CD14-positive monocyte (primary cell): ENCODE data around the gene UNC45B. TPM values are rescaled to one million over a fixed set of nuclear protein-coding genes. Genes with fewer than 3 reads are reported as not detected.
A peak's percentile ranks its signal among the peaks of the same experiment; 100 is the strongest.

Source experiments
- DNase-seq, 3 donors: peaks; one replicate each; pipeline ENCODE4 v3.0.0-alpha.2; 2011 to 2022
- H2AFZ ChIP-seq: 2 replicates; pipeline ENCODE4 v1.6.0; 2012; ENCODE audit warnings: mild to moderate bottlenecking, low read depth, low read length, inconsistent platforms; ENCODE audit not compliant: insufficient read depth, poor library complexity, severe bottlenecking
- H3K27ac ChIP-seq, 2 donors: 1 replicate in 1 of 2; 2 replicates in 1 of 2; pipeline ENCODE4 v1.5.1; 2012 to 2013; ENCODE audit warnings: low read length in 2 of 2, control low read depth in 1 of 2, inconsistent platforms in 1 of 2, low read depth in 1 of 2, mild to moderate bottlenecking in 1 of 2
- H3K27me3 ChIP-seq, 2 donors: one replicate each; pipeline versions ENCODE4 v1.6.0 to v1.6.1; 2011 to 2013; ENCODE audit warnings: low read length in 2 of 2; ENCODE audit not compliant: control insufficient read depth in 2 of 2, insufficient read depth in 2 of 2
- H3K36me3 ChIP-seq, 2 donors: replicated peaks in 1 of 2; 1 replicate in 1 of 2; 2 replicates in 1 of 2; pipeline versions ENCODE4 v1.5.1 to v1.6.1; 2012 to 2013; ENCODE audit warnings: low read length in 2 of 2, control low read depth in 1 of 2, inconsistent platforms in 1 of 2, mild to moderate bottlenecking in 1 of 2; ENCODE audit not compliant: insufficient read depth in 2 of 2, control insufficient read depth in 1 of 2
- H3K4me1 ChIP-seq, 2 donors: 1 replicate in 1 of 2; 2 replicates in 1 of 2; pipeline versions ENCODE4 v1.5.1 to v1.6.1; 2012 to 2013; ENCODE audit warnings: low read length in 2 of 2, control low read depth in 1 of 2, inconsistent platforms in 1 of 2, mild to moderate bottlenecking in 1 of 2, moderate library complexity in 1 of 2; ENCODE audit not compliant: insufficient read depth in 2 of 2, control insufficient read depth in 1 of 2
- H3K4me2 ChIP-seq: replicated peaks from 2 replicates; pipeline ENCODE3; 2012; ENCODE audit warnings: low read length, moderate library complexity, mild to moderate bottlenecking; ENCODE audit not compliant: poor library complexity, severe bottlenecking; ENCODE audit errors: extremely low read depth
- H3K4me3 ChIP-seq, 3 experiments: fragments of 200-600 bp in 1 of 3; sonication (generic) in 1 of 3; replicated peaks in 1 of 3; 1 replicate in 2 of 3; 2 replicates in 1 of 3; pipeline ENCODE4 v1.5.1; 2011 to 2013; ENCODE audit warnings: low read length in 3 of 3, mild to moderate bottlenecking in 3 of 3, control low read depth in 2 of 3, low read depth in 2 of 3, inconsistent platforms in 1 of 3, moderate library complexity in 1 of 3
- H3K79me2 ChIP-seq: 2 replicates; pipeline ENCODE4 v1.6.0; 2012; ENCODE audit warnings: mild to moderate bottlenecking, control low read depth, inconsistent platforms, low read length, moderate library complexity; ENCODE audit not compliant: insufficient read depth
- H3K9ac ChIP-seq: 2 replicates; pipeline ENCODE4 v1.6.0; 2017; ENCODE audit warnings: low read length, mild to moderate bottlenecking; ENCODE audit not compliant: insufficient read depth, poor library complexity, severe bottlenecking
- H3K9me3 ChIP-seq, 2 donors: replicated peaks in 1 of 2; 1 replicate in 1 of 2; 2 replicates in 1 of 2; pipeline versions ENCODE4 v1.5.1 to v1.6.1; 2012 to 2013; ENCODE audit warnings: low read length in 2 of 2, control low read depth in 1 of 2; ENCODE audit not compliant: control insufficient read depth in 1 of 2, insufficient read depth in 1 of 2
- H4K20me1 ChIP-seq: 2 replicates; pipeline ENCODE4 v1.6.0; 2012; ENCODE audit warnings: mild to moderate bottlenecking, low read length, control low read depth, moderate library complexity; ENCODE audit not compliant: insufficient read depth
- H3K27ac Mint-ChIP-seq, 7 donors: one replicate each; pipeline ENCODE4 v1.8.0; 2020; ENCODE audit warnings: mild to moderate bottlenecking in 7 of 7, mixed read lengths in 7 of 7, moderate library complexity in 6 of 7, inconsistent platforms in 2 of 7
- H3K27me3 Mint-ChIP-seq, 3 donors: one replicate each; pipeline ENCODE4 v1.8.0; 2021 to 2022; ENCODE audit warnings: low read depth in 3 of 3, mild to moderate bottlenecking in 3 of 3, mixed read lengths in 3 of 3, moderate library complexity in 3 of 3, inconsistent platforms in 1 of 3
- H3K36me3 Mint-ChIP-seq, 2 donors: one replicate each; pipeline ENCODE4 v1.8.0; 2020; ENCODE audit warnings: mixed read lengths in 2 of 2, inconsistent platforms in 1 of 2, mild to moderate bottlenecking in 1 of 2
- H3K4me1 Mint-ChIP-seq: one replicate; pipeline ENCODE4 v1.8.0; 2020; ENCODE audit warnings: mild to moderate bottlenecking, mixed read lengths
- H3K4me3 Mint-ChIP-seq, 2 donors: one replicate each; pipeline ENCODE4 v1.8.0; 2020; ENCODE audit warnings: mild to moderate bottlenecking in 2 of 2, mixed read lengths in 2 of 2, moderate library complexity in 1 of 2
- H3K9me3 Mint-ChIP-seq, 7 donors: one replicate each; pipeline ENCODE4 v1.8.0; 2020 to 2022; ENCODE audit warnings: mixed read lengths in 7 of 7, mild to moderate bottlenecking in 6 of 7, moderate library complexity in 6 of 7, inconsistent platforms in 2 of 7
- CTCF ChIP-seq: fragments of 200-600 bp; IDR thresholded peaks from one replicate; pipeline ENCODE4 v1.8.0; 2022; ENCODE audit warnings: antibody characterized with exemption, mild to moderate bottlenecking
- WGBS: methylation state at CpG from one replicate; pipeline ENCODE4 v1.1.5; 2013; ENCODE audit warnings: missing lambda C conversion rate; ENCODE audit not compliant: insufficient coverage; 5-methylcytosine and 5-hydroxymethylcytosine counted together
- intact Hi-C, 2 donors: fragments of 100-400 bp; cut with micrococcal nuclease; formaldehyde crosslinking; loops; one replicate each; pipeline versions ENCODE4 v1.15.0 to v1.15.1; 2023
- polyA plus RNA-seq, 3 donors: library from polyadenylated mRNA; depleted of rRNA in 1 of 3; unstranded in 2 of 3; stranded (reverse) in 1 of 3; fragments of 300-500 nt in 2 of 3; fragments of >200 nt in 1 of 3; fragmentation: Illumina TruSeq in 2 of 3; gene quantifications; 1 replicate in 2 of 3; 2 replicates in 1 of 3; pipeline ENCODE4 v1.2.3, GENCODE V29; 2012 to 2021

The UNC45B gene
- polyA plus RNA-seq, 3 donors, result not detected

GRCh38 chr17:35214192-35214591, 66.6 kb downstream of the UNC45B start:
- no peaks in the 10 kb centered on the region for H3K79me2 ChIP-seq
- no peaks in the 10 kb centered on the region for H4K20me1 ChIP-seq
- peaks cover 8 to 13% of the 10 kb centered on the region in 2 donors for H3K4me1 ChIP-seq
- no peak overlapping the region for H3K27ac ChIP-seq
- Mint-ChIP-seq H3K27me3 (peaks cover 29 to 34% (median 32%) of the 10 kb centered on the region in 3 donors), H3K4me3 (peak overlapping the region in 1 of 2 donors; percentile 26), H3K9me3 (peaks cover 0 to 10% (median 1%) of the 10 kb centered on the region in 7 donors), H3K27ac (peak overlapping the region in 1 of 7 donors; percentile 58), H3K36me3 (no peaks in the 10 kb centered on the region), H3K4me1 (peaks cover 17% of the 10 kb centered on the region)
- no peak overlapping the region for H3K9ac ChIP-seq
- H2AFZ ChIP-seq, result no peak overlapping the region
- no peak overlapping the region for H3K4me2 ChIP-seq
- H3K4me3 ChIP-seq, result no peak overlapping the region
- H3K9me3 ChIP-seq, result peaks cover 0 to 3% of the 10 kb centered on the region in 2 donors
- intact Hi-C loops, result no loop called here
- DNase-seq, result no peak
- TF ChIP-seq CTCF, result no peak
- no CpG with 5 or more reads among the region's 3 CpGs for WGBS
- H3K27me3 ChIP-seq, result peaks cover 13 to 16% of the 10 kb centered on the region in 2 donors
- H3K36me3 ChIP-seq, result no peaks in the 10 kb centered on the region

- H2AFZ ChIP-seq, result no peak overlapping the region
- H3K27me3 ChIP-seq, result peaks cover 10 to 15% of the 10 kb centered on the region in 2 donors
- H3K9me3 ChIP-seq, result peaks cover 0 to 3% of the 10 kb centered on the region in 2 donors
- H4K20me1 ChIP-seq, result no peaks in the 10 kb centered on the region
- H3K36me3 ChIP-seq, result no peaks in the 10 kb centered on the region
- H3K27ac ChIP-seq, result no peak overlapping the region
- no peak for TF ChIP-seq CTCF
- peak overlapping the region in 1 of 7 donors; percentile 58 for H3K27ac Mint-ChIP-seq
- H3K4me1 Mint-ChIP-seq, result peaks cover 22% of the 10 kb centered on the region
- H3K4me3 Mint-ChIP-seq, result no peak overlapping the region
- peaks cover 14 to 19% of the 10 kb centered on the region in 2 donors for H3K4me1 ChIP-seq
- peaks cover 28 to 30% (median 30%) of the 10 kb centered on the region in 3 donors for H3K27me3 Mint-ChIP-seq
- DNase-seq, result peak in 1 of 3 donors; percentile 10
- no peak overlapping the region for H3K4me3 ChIP-seq
- WGBS, result 52% methylated on average over 2 of the region's 5 CpGs
- H3K79me2 ChIP-seq, result no peaks in the 10 kb centered on the region
- peaks cover 0 to 10% (median 0%) of the 10 kb centered on the region in 7 donors for H3K9me3 Mint-ChIP-seq
- no peaks in the 10 kb centered on the region for H3K36me3 Mint-ChIP-seq
- intact Hi-C loops, result no loop called here
- H3K4me2 ChIP-seq, result no peak overlapping the region
- H3K9ac ChIP-seq, result no peak overlapping the region
These were observed 67.1 kb downstream of the UNC45B start for GRCh38 chr17:35214631-35215273.
